Nucleus accumbens (tissue), 56 donors: ENCODE data around the gene FABP1.

Experiments
- DNase-seq, 56 donors: peaks; one replicate each; lab custom pipeline; 2025; lab: John Stamatoyannopoulos, UW

FABP1 gene

DNA sequence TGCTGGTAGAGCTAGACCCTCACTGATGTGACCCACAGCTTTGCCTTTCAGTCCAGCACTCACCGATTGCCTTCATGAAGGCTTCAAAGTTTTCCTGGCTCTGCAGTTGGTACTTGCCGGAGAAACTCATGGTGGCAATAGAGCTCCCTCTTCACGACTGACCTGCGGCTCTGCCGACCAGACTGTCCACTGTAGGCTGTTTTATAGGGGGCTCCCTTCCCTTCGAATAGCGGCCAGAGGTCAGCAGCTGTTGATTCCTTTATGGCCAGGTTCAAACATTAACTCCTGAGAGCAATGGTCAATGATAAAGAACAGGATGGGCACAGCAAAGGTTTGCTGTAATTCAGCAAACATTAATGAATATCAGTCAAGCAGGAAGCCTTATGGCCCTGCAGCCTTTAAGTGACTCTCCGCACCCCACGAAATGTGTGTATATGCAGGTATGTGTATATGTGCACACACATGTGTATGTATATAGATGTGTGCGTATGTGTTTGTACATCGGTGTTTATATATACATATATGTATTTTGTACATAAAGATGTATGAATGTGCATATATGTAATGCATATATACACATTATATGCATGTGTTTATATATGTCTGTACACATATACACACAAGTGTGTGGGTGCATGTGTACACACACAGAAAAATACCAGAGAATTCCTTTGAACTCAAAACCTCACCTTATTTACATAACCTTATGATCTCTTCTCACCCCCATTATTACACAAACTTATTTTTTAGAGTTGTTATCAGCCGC, at the start of gene FABP1:
FABP1 (minus strand) TSS at position 175 of the 766 bp plus-strand sequence; CDS start at position 130, 45 bp downstream.
- DNase-seq: no peak

- no peak for DNase-seq
Observed at GRCh38 chr2:88177556-88177955, 49.7 kb upstream of the FABP1 start.

- no peak for DNase-seq
Observed at GRCh38 chr2:88176352-88176984, 48.6 kb upstream of the FABP1 start.

- DNase-seq: no peak
Observed at GRCh38 chr2:88172882-88173281, 45.0 kb upstream of the FABP1 start.

GRCh38 chr2:88171966-88172365, 44.1 kb upstream of the FABP1 start:
- DNase-seq: no peak

DNA sequence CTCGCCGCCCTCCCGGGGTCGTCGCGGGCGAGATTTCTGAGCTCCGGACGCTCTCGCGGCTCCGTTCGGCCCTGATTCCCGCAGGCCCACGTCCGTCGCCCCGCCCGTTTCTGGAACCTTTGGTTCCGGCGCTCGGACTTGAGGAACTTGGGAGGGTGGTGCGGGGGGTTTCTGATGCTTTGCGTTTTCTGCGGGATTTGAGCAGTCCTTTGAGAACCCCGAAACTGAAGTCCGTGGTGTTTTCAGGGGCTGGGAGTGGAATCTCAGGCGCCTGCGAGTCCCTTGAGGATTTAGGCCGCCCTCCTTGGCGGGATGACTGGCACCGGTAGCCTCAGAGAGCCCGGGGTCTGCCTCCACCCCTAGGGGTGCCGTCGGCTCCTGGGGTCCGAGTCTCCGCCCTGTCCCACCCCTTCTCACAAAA, 42.6 kb upstream of the FABP1 start:
- peak in 18 of 56 donors; percentile 39 to 72 (median 62) for DNase-seq

GRCh38 chr2:88168386-88168785, 40.5 kb upstream of the FABP1 start:
- DNase-seq: no peak

- no peak for DNase-seq
Observed at GRCh38 chr2:88167740-88168139, 39.9 kb upstream of the FABP1 start.

GRCh38 chr2:88165332-88166003, 37.6 kb upstream of the FABP1 start:
- DNase-seq: no peak

- DNase-seq: no peak
Observed at GRCh38 chr2:88161446-88162244, 33.8 kb upstream of the FABP1 start.

DNA sequence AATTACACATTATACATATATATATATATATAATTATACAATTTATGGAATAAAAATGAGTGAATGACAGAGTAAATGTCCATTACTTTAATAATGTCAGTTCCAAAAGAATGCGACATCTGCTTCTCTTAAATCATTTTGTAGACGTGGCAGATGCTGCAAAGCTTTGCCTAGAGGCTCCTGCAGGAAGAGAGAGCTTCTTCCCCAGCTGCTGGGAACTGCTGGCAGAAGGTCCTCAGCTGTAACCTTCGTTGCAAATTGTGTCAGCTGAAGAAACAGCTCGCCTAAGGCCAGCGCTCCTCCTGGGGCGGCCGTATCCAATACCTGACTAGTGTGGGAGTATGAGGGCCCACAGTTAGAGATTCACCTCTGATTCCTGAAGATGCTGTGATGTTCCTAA, 32.7 kb upstream of the FABP1 start:
- no peak for DNase-seq

DNA sequence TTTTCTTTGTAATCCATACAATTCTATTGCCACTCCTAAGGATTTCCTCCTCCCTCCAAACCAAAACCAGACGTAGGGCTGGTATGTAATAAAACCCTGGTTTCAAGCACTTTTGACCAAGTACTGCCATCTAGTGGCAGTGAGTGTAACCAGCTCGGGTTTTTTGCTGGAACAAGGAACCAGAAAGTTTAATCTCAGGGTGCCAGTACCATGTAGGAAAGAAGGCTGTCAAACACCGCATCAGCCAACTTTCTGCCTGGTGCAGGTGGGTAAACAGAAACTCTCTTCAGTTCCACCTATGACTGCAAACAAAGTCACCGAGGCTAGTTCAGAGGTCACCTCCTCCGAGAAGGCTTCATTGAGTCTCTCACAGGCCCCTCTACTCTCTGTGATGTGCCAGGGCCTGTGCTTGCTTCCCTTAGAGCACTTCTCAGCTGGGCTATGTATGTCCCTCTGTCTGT, 32.1 kb upstream of the FABP1 start:
- peak in 42 of 56 donors; percentile 4 to 77 (median 37) for DNase-seq

- DNase-seq: no peak
Observed at GRCh38 chr2:88159481-88159880, 31.6 kb upstream of the FABP1 start.

- no peak for DNase-seq
Observed at GRCh38 chr2:88148929-88149438, 21.1 kb upstream of the FABP1 start.

DNA sequence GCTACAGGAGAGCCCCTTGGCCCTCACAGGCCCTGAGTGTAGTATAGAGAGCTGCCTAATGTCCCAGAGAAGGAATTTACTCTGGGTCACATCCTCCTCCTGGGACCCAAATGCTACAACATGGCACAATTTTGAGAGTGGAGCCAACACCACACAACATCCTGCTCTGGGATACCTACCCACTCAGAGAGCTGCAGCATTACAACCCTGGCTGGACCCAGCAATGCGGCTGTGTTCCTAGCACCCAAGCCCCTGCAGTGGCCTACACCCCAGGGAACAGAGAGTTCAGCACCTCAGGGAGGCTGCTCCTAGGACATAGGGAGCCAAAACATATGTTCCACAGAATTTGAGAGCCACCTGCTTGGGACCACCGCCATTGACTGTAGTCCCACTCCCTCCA, 19.3 kb upstream of the FABP1 start:
- no peak for DNase-seq

DNA sequence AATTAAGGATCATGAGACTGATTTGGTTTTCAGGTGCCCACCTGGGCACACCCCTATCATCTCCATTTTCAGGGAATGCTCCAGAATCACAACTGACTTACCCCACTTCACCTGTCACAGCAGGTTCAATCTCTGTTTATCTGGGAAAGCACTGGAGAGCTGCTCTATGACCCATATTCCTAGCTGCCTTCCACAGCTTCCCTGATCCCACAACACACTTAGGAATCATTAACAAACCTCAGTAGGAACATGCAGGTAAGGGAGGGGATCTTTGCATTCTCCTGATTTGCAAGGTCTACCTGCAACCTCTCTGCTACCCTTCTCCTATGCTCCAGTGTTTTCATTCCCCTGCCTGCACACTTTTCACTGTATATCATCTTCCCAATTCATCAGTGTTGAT, 18.7 kb upstream of the FABP1 start:
- DNase-seq: no peak

GRCh38 chr2:88144914-88145497, 17.1 kb upstream of the FABP1 start:
- no peak for DNase-seq

DNA sequence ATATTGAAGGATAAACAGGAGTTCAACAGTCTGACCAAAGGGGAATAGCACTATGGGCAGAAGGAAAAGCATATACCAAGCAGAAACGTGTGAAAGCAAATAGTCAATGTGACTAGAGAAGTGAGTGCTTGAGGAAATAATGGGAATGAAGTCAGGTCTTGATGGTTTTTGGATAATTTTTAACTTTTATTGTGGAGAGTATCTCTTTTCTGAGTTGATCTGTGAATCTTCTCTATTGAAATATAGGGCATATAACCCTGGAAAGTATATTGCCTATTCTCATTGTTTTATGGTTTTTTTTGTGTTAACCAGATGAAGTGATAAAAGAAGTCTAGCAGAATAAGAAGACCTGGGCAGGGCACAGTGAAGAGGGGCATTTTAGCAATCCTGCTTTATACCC, 16.4 kb upstream of the FABP1 start:
- no peak for DNase-seq

DNA sequence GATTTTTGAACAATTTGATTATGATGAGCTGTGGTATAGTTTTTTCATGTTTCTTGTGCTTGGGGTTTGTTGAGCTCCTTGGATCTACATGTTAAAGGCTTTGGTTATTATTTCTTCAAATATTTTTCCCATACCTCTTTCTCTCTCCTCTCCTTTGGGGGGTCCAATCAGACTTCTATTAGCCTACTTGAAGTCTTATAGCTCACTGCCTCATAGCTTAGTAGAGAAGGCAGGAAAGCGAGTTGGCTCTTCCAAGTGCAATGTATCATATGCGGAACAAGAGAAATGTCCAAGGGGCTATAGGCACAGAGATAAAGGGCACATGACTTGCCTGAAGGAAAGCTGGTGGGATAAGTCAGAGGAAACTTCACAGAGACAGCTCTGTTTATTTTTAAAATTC, 14.1 kb upstream of the FABP1 start:
- DNase-seq: no peak

DNA sequence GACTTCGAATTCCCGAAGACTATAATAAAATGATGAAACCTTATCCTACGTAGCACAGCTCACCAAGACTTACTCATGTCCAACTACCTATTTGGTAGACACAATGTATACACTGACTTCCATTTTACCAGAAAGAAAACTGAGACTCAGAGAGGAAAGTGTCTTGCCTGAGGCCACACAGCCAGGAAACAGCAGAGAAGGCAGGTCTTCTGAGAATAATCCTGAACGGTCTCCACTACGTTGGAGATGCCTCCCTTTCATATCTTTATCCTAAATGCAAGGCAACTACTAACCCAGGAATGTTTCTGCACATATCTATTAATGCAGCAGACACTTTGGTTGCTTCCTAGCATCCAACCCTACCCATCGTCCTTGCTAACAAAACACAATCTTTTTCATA, 11.9 kb upstream of the FABP1 start:
- no peak for DNase-seq
